Measurements from ENCODE around the gene PAX2. TPM values are rescaled to one million over a fixed set of nuclear protein-coding genes. Genes with fewer than 3 reads are reported as not detected.

The PAX2 gene
- total RNA-seq, 1 donor from 2014 or later, result 5.1 TPM

GRCh38 chr10:100718197-100718742 is 27.1 kb upstream of the PAX2 start:
- peaks cover 13% of the 10 kb centered on the region for H3K27me3 ChIP-seq (ENCODE audit: control insufficient read depth, insufficient read depth, low read length)
- H3K4me3 ChIP-seq (ENCODE audit: low read depth, low read length), result no peak overlapping the region
- no peak for DNase-seq (ENCODE audit: low read depth)
- no peak for TF ChIP-seq CTCF (IDR thresholded peaks at IDR 0.05; ENCODE audit: insufficient read depth, low read length, poor library complexity, severe bottlenecking)
- H3K36me3 ChIP-seq (ENCODE audit: control insufficient read depth, insufficient read depth, low read length), result no peaks in the 10 kb centered on the region

- TF ChIP-seq CTCF (IDR thresholded peaks at IDR 0.05; ENCODE audit: insufficient read depth, low read length, poor library complexity, severe bottlenecking), result no peak
- Histone ChIP-seq H3K36me3 (ENCODE audit: control insufficient read depth, insufficient read depth, low read length) (no peaks in the 10 kb centered on the region), H3K27me3 (ENCODE audit: control insufficient read depth, insufficient read depth, low read length) (peaks cover 25% of the 10 kb centered on the region), H3K4me3 (ENCODE audit: low read depth, low read length) (no peak overlapping the region)
- no peak for DNase-seq (ENCODE audit: low read depth)
Observed at GRCh38 chr10:100723180-100723579, 22.2 kb upstream of the PAX2 start.

GRCh38 chr10:100723770-100724530 is 21.4 kb upstream of the PAX2 start:
- peak overlapping the region; percentile 13 for H3K4me3 ChIP-seq (ENCODE audit: low read depth, low read length)
- DNase-seq (ENCODE audit: low read depth), result no peak
- peaks cover 25% of the 10 kb centered on the region for H3K27me3 ChIP-seq (ENCODE audit: control insufficient read depth, insufficient read depth, low read length)
- no peak for TF ChIP-seq CTCF (IDR thresholded peaks at IDR 0.05; ENCODE audit: insufficient read depth, low read length, poor library complexity, severe bottlenecking)
- no peaks in the 10 kb centered on the region for H3K36me3 ChIP-seq (ENCODE audit: control insufficient read depth, insufficient read depth, low read length)

- TF ChIP-seq CTCF (IDR thresholded peaks at IDR 0.05; ENCODE audit: insufficient read depth, low read length, poor library complexity, severe bottlenecking), result no peak
- Histone ChIP-seq H3K36me3 (ENCODE audit: control insufficient read depth, insufficient read depth, low read length) (no peaks in the 10 kb centered on the region), H3K4me3 (ENCODE audit: low read depth, low read length) (peak overlapping the region; percentile 13), H3K27me3 (ENCODE audit: control insufficient read depth, insufficient read depth, low read length) (peaks cover 25% of the 10 kb centered on the region)
- no peak for DNase-seq (ENCODE audit: low read depth)
Observed at GRCh38 chr10:100724531-100725027, 20.8 kb upstream of the PAX2 start.

GRCh38 chr10:100725071-100725471 is 20.3 kb upstream of the PAX2 start:
- TF ChIP-seq CTCF (IDR thresholded peaks at IDR 0.05; ENCODE audit: insufficient read depth, low read length, poor library complexity, severe bottlenecking), result no peak
- Histone ChIP-seq H3K36me3 (ENCODE audit: control insufficient read depth, insufficient read depth, low read length) (no peaks in the 10 kb centered on the region), H3K27me3 (ENCODE audit: control insufficient read depth, insufficient read depth, low read length) (peaks cover 25% of the 10 kb centered on the region), H3K4me3 (ENCODE audit: low read depth, low read length) (no peak overlapping the region)
- no peak for DNase-seq (ENCODE audit: low read depth)

All from kidney epithelial cell (primary cell).